Vagina (tissue), 2 donors: Measurements from ENCODE around the gene SLC39A9.

Experiments used
- CTCF ChIP-seq, 3 experiments: fragments of 450-650 bp in 2 of 3; fragments of 200-600 bp in 1 of 3; sonication (generic) in 1 of 3; IDR thresholded peaks; one replicate each; pipeline ENCODE4 v1.5.1; 2017 to 2019; ENCODE audit warnings: antibody characterized with exemption in 3 of 3, mild to moderate bottlenecking in 2 of 3, moderate library complexity in 2 of 3
- POLR2A ChIP-seq, 2 donors: fragments of 450-650 bp; IDR thresholded peaks; one replicate each; pipeline ENCODE4 v1.6.1; 2017; ENCODE audit warnings: antibody characterized with exemption in 2 of 2, mild to moderate bottlenecking in 2 of 2, moderate library complexity in 2 of 2

- TF ChIP-seq POLR2A (IDR thresholded peaks at IDR 0.05) = no peak
- TF ChIP-seq CTCF (IDR thresholded peaks at IDR 0.05) = no peak
These were observed 49.3 kb upstream of the SLC39A9 start for GRCh38 chr14:69349091-69349777.
